HG03378 (cell line): Measurements from ENCODE around the gene BDNF.

Experiments
- ATAC-seq: cut with Tn5 transposase; IDR thresholded peaks from one replicate; pipeline ENCODE4 v1.9.1; 2021; ENCODE audit warnings: mild to moderate bottlenecking, moderate library complexity; ENCODE audit not compliant: unreplicated experiment

BDNF gene

GRCh38 chr11:27605422-27605821 is 94.8 kb downstream of the BDNF start:
- no peak for ATAC-seq
